ENCODE results near the gene ASRGL1. TPM values are rescaled to one million over a fixed set of nuclear protein-coding genes. Genes with fewer than 3 reads are reported as not detected.
A peak's percentile ranks its signal among the peaks of the same experiment; 100 is the strongest.

The ASRGL1 gene
- total RNA-seq, 3 donors from 2014 or later: 6.7 to 22.0 (median 16.4) TPM

DNA sequence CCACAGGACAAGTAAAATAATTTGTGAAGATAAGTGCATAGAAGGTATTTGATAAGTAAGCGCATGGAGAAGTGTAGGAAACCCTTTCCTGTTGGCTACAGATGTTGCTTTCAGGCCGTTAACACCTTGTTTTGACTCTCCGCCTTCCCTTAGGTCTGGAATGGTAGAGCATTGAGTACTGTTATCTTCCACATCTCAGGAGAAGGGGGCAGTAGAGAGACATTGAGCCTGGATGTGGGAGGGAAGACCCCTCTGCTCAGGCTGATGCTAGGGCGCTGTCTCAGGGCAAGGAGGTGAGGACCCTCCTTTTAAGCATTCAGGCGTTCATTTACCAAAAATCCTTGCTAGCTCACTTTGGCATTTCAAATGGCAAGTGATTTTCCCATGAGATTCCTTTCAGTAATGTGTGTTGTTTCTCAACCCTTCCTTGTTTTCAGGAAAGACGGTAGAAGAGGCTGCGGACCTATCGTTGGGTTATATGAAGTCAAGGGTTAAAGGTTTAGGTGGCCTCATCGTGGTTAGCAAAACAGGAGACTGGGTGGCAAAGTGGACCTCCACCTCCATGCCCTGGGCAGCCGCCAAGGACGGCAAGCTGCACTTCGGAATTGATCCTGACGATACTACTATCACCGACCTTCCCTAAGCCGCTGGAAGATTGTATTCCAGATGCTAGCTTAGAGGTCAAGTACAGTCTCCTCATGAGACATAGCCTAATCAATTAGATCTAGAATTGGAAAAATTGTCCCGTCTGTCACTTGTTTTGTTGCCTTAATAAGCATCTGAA lies 54.6 kb downstream of the ASRGL1 start:
- intact Hi-C loops (cut with DNase I; ENCODE audit: low total_unique reads): loop anchor here (10.0 kb wide), 1 partner anchor 483 kb away; no protein-coding TSS in a partner anchor
- no peak for DNase-seq (ENCODE audit: low spot score in 2 of 2)

DNA sequence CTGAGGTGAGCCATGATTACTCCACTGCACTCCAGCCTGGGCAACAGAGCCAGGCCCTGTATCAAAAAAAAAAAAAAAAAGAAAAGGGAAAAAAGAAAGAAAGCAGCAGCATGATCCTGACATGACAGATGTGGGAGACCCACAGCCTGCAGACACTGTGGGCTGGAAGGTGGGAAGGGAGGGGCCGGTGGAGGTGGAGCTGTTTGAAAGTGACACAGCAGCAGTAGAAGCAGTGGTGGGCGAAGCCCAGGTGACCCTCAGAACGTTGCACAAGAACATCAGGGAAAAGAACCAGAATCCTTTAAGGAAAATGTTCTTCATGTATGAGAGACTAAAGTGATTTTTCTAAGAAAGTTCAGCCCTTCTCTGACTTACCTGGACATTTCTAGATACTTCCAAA lies 55.3 kb downstream of the ASRGL1 start:
- H3K9me3 ChIP-seq: no peaks in the 10 kb centered on the region
- H3K27ac ChIP-seq: no peak overlapping the region
- no peak overlapping the region for H3K4me3 ChIP-seq
- H3K4me1 ChIP-seq: peaks cover 0 to 4% of the 10 kb centered on the region in 2 donors
- H3K27me3 ChIP-seq: no peaks in the 10 kb centered on the region
- intact Hi-C loops (cut with DNase I; ENCODE audit: low total_unique reads): loop anchor here (10.0 kb wide), 1 partner anchor 482 kb away; no protein-coding TSS in a partner anchor
- peak in 1 of 2 donors; percentile 20 for DNase-seq (ENCODE audit: low spot score in 2 of 2)
- no peaks in the 10 kb centered on the region for H3K36me3 ChIP-seq
- TF ChIP-seq POLR2AphosphoS5 (IDR thresholded peaks at IDR 0.05): no peak
- TF ChIP-seq POLR2A (IDR thresholded peaks at IDR 0.05): no peak
- TF ChIP-seq, protein P1, sequence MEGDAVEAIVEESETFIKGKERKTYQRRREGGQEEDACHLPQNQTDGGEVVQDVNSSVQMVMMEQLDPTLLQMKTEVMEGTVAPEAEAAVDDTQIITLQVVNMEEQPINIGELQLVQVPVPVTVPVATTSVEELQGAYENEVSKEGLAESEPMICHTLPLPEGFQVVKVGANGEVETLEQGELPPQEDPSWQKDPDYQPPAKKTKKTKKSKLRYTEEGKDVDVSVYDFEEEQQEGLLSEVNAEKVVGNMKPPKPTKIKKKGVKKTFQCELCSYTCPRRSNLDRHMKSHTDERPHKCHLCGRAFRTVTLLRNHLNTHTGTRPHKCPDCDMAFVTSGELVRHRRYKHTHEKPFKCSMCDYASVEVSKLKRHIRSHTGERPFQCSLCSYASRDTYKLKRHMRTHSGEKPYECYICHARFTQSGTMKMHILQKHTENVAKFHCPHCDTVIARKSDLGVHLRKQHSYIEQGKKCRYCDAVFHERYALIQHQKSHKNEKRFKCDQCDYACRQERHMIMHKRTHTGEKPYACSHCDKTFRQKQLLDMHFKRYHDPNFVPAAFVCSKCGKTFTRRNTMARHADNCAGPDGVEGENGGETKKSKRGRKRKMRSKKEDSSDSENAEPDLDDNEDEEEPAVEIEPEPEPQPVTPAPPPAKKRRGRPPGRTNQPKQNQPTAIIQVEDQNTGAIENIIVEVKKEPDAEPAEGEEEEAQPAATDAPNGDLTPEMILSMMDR (IDR thresholded peaks at IDR 0.05): no peak

More for the DNA sequence above, 54.6 kb downstream of the ASRGL1 start:
- Histone ChIP-seq H3K4me1 (peaks cover 0 to 4% of the 10 kb centered on the region in 2 donors), H3K9me3 (no peaks in the 10 kb centered on the region), H3K36me3 (no peaks in the 10 kb centered on the region), H3K4me3 (no peak overlapping the region), H3K27ac (no peak overlapping the region), H3K27me3 (no peaks in the 10 kb centered on the region)
- TF ChIP-seq POLR2AphosphoS5 (IDR thresholded peaks at IDR 0.05) (no peak), POLR2A (IDR thresholded peaks at IDR 0.05) (no peak)
- TF ChIP-seq, protein P1 (IDR thresholded peaks at IDR 0.05): no peak

DNA sequence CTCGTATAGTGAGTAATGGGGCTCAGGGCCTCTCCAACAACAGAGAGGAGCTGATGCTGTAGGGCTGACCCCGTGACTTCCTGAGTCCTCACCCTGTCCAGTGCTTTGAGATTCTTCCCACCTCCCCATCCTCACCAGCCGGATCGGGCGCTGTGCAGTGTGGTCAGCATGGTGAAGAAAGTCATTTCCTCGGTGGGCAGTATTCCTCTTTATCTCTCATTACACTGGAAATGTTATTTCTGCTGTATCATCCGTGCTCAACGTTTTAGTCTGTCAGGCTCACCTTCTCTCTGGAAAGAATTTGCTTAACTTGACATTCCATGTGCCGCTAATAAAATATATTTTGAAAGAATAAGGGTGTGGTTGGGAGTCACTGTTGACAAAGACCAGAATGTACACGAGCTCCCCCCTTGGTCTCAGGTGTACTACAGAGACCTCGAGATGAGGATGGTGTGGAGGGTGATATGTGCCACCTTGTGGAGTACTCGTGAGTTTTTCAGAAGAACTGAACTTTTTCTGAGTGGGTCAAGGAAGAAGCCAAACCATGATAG lies 55.9 kb downstream of the ASRGL1 start:
- DNase-seq (ENCODE audit: low spot score in 2 of 2): peak in 1 of 2 donors; percentile 34
- TF ChIP-seq, protein P1 (IDR thresholded peaks at IDR 0.05): peak in 1 of 3 donors; percentile 10
- no peak for TF ChIP-seq POLR2A (IDR thresholded peaks at IDR 0.05)
- Histone ChIP-seq H3K9me3 (no peaks in the 10 kb centered on the region), H3K36me3 (no peaks in the 10 kb centered on the region), H3K27me3 (no peaks in the 10 kb centered on the region), H3K4me3 (no peak overlapping the region), H3K27ac (no peak overlapping the region), H3K4me1 (peaks cover 0 to 4% of the 10 kb centered on the region in 2 donors)
- intact Hi-C loops (cut with DNase I; ENCODE audit: low total_unique reads): loop anchor here (10.0 kb wide), 1 partner anchor 482 kb away; no protein-coding TSS in a partner anchor

GRCh38 chr11:62393735-62394134 lies 56.5 kb downstream of the ASRGL1 start:
- peaks cover 0 to 4% of the 10 kb centered on the region in 2 donors for H3K4me1 ChIP-seq
- intact Hi-C loops (cut with DNase I; ENCODE audit: low total_unique reads): loop anchor here (10.0 kb wide), 1 partner anchor 481 kb away; no protein-coding TSS in a partner anchor

More at GRCh38 chr11:62393735-62394134, 56.5 kb downstream of the ASRGL1 start:
- Histone ChIP-seq H3K9me3 (no peaks in the 10 kb centered on the region), H3K36me3 (no peaks in the 10 kb centered on the region), H3K27me3 (no peaks in the 10 kb centered on the region), H3K27ac (no peak overlapping the region), H3K4me3 (no peak overlapping the region)
- DNase-seq (ENCODE audit: low spot score in 2 of 2): peak in 1 of 2 donors; percentile 31
- no peak for TF ChIP-seq POLR2A (IDR thresholded peaks at IDR 0.05)
- TF ChIP-seq, protein P1 (IDR thresholded peaks at IDR 0.05): no peak
- TF ChIP-seq POLR2AphosphoS5 (IDR thresholded peaks at IDR 0.05): no peak

All from breast epithelium (tissue), 4 donors.